ENCODE measurements around the gene LSM5.

DNA sequence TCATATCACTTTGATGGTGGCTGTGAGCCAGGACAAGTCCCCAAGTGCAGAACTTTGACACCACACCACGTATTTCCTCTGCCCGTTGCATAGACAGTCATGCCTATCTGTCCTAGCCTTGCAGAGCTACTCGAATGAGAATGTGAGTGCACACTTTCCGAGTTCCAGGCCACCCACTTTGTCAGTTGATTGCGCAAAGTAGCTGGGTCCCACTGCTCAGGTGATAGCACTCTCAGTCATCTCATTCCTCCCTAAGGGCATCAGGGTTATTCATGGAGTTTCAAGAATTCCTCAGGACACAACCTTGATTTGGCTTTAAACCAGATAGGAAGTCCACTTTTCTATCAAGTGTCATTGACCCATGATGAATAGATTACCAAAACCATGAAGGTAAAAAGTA, 19.3 kb downstream of the LSM5 start:
- TF ChIP-seq, protein P1, sequence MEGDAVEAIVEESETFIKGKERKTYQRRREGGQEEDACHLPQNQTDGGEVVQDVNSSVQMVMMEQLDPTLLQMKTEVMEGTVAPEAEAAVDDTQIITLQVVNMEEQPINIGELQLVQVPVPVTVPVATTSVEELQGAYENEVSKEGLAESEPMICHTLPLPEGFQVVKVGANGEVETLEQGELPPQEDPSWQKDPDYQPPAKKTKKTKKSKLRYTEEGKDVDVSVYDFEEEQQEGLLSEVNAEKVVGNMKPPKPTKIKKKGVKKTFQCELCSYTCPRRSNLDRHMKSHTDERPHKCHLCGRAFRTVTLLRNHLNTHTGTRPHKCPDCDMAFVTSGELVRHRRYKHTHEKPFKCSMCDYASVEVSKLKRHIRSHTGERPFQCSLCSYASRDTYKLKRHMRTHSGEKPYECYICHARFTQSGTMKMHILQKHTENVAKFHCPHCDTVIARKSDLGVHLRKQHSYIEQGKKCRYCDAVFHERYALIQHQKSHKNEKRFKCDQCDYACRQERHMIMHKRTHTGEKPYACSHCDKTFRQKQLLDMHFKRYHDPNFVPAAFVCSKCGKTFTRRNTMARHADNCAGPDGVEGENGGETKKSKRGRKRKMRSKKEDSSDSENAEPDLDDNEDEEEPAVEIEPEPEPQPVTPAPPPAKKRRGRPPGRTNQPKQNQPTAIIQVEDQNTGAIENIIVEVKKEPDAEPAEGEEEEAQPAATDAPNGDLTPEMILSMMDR (conservative IDR thresholded peaks at IDR 0.05): no peak
- TF ChIP-seq ZFX (IDR thresholded peaks at IDR 0.05): no peak

All from C4-2B (cell line).